OCI-LY3 (cell line): ENCODE data around the gene APOL1.
"Not testable (repeated sequence)": the region's sequence is repeated elsewhere in the genome, so short reads cannot be mapped to it uniquely, and the experiment has no call there.

ENCODE experiments used
- H2AFZ ChIP-seq: fragments of 200-600, 300-600 bp; shearing (Covaris generic); 2 replicates; pipeline ENCODE4 v1.6.0; 2014; ENCODE audit warnings: antibody characterized with exemption, low read depth, low read length
- H3K27ac ChIP-seq: fragments of 200-600, 300-600 bp; sonication (generic); 2 replicates; pipeline ENCODE4 v1.5.1; 2014; ENCODE audit warnings: mild to moderate bottlenecking, low read length, moderate library complexity, mixed read lengths
- H3K27me3 ChIP-seq: fragments of 200-600, 300-600 bp; sonication (generic); 2 replicates; pipeline ENCODE4 v1.6.1; 2014; ENCODE audit warnings: low read depth, low read length, mixed read lengths
- H3K36me3 ChIP-seq: fragments of 200-600, 300-600 bp; sonication (generic); replicated peaks from 2 replicates; pipeline ENCODE3; 2014; ENCODE audit warnings: low read depth, low read length, mixed read lengths
- H3K4me1 ChIP-seq: fragments of 300-600, 200-600 bp; sonication (generic); 2 replicates; pipeline ENCODE4 v1.6.1; 2014; ENCODE audit warnings: low read length, mixed read lengths
- H3K4me2 ChIP-seq: fragments of 200-600, 300-600 bp; sonication (generic); 2 replicates; pipeline ENCODE4 v1.6.1; 2014; ENCODE audit warnings: low read length, mixed read lengths
- H3K4me3 ChIP-seq: fragments of 300-600, 200-600 bp; sonication (generic); 2 replicates; pipeline ENCODE4 v1.5.1; 2014; ENCODE audit warnings: antibody characterized with exemption, mild to moderate bottlenecking, low read length, moderate library complexity
- H3K79me2 ChIP-seq: fragments of 300-600, 200-600 bp; shearing (Covaris generic); 2 replicates; pipeline ENCODE4 v1.6.1; 2014; ENCODE audit warnings: mild to moderate bottlenecking, low read length, mixed read lengths
- H3K9ac ChIP-seq: fragments of 300-600, 200-600 bp; shearing (Covaris generic); 2 replicates; pipeline ENCODE4 v1.6.0; 2014; ENCODE audit warnings: mild to moderate bottlenecking, low read length, moderate library complexity
- H3K9me3 ChIP-seq: fragments of 200-600, 300-600 bp; shearing (Covaris generic); 2 replicates; pipeline ENCODE4 v1.6.1; 2014; ENCODE audit warnings: low read length, mixed read lengths; ENCODE audit not compliant: insufficient read depth
- H4K20me1 ChIP-seq: fragments of 200-600, 300-600 bp; sonication (generic); 2 replicates; pipeline ENCODE4 v1.6.1; 2016; ENCODE audit warnings: low read length, mixed read lengths; ENCODE audit not compliant: insufficient read depth
- CTCF ChIP-seq: fragments of 200-600, 300-600 bp; sonication (generic); IDR thresholded peaks from 2 replicates; pipeline ENCODE4 v1.5.1; 2014; ENCODE audit warnings: antibody characterized with exemption, low read length, low read depth
- EZH2phosphoT487 ChIP-seq: fragments of 200-600 bp; shearing (Covaris generic); IDR thresholded peaks from 2 replicates; pipeline ENCODE4 v1.6.1; 2018; ENCODE audit warnings: antibody characterized with exemption, mixed run types, low read depth

Gene APOL1

GRCh38 chr22:36231051-36231450, 21.9 kb upstream of the APOL1 start:
- TF ChIP-seq CTCF = peak; percentile 35
- not testable (repeated sequence) for H3K9ac ChIP-seq, H3K4me3 ChIP-seq, H2AFZ ChIP-seq, H3K9me3 ChIP-seq, H3K27me3 ChIP-seq, H3K4me2 ChIP-seq
- Histone ChIP-seq H3K27ac (peak overlapping the region; percentile 94), H3K4me1 (peaks cover 49% of the 10 kb centered on the region), H3K79me2 (peaks cover 44% of the 10 kb centered on the region), H4K20me1 (peaks cover 33% of the 10 kb centered on the region), H3K36me3 (peaks cover 74% of the 10 kb centered on the region)

GRCh38 chr22:36232715-36233401, 20.1 kb upstream of the APOL1 start:
- H3K4me1 ChIP-seq = peaks cover 67% of the 10 kb centered on the region

GRCh38 chr22:36233796-36234195, 19.1 kb upstream of the APOL1 start:
- no peak overlapping the region for H2AFZ ChIP-seq
- peaks cover 71% of the 10 kb centered on the region for H3K79me2 ChIP-seq
- H3K9ac ChIP-seq = peak overlapping the region; percentile 66; the same call in 1 of the 2 replicates
- H3K9me3 ChIP-seq = no peaks in the 10 kb centered on the region
- peak overlapping the region; percentile 94 for H3K27ac ChIP-seq
- peaks cover 69% of the 10 kb centered on the region for H3K4me1 ChIP-seq
- H3K4me3 ChIP-seq = peak overlapping the region; percentile 88
- peaks cover 23% of the 10 kb centered on the region for H4K20me1 ChIP-seq
- peak overlapping the region; percentile 82 for H3K4me2 ChIP-seq
- no peak for TF ChIP-seq EZH2phosphoT487
- TF ChIP-seq CTCF = no peak
- H3K36me3 ChIP-seq = peaks cover 88% of the 10 kb centered on the region
- no peaks in the 10 kb centered on the region for H3K27me3 ChIP-seq

More at GRCh38 chr22:36232715-36233401, 20.1 kb upstream of the APOL1 start:
- H3K9me3 ChIP-seq = no peaks in the 10 kb centered on the region
- H3K36me3 ChIP-seq = peaks cover 85% of the 10 kb centered on the region
- H2AFZ ChIP-seq = no peak overlapping the region
- no peaks in the 10 kb centered on the region for H3K27me3 ChIP-seq
- peak overlapping the region; percentile 82 for H3K4me2 ChIP-seq
- peak overlapping the region; percentile 66 for H3K9ac ChIP-seq
- peaks cover 62% of the 10 kb centered on the region for H3K79me2 ChIP-seq
- TF ChIP-seq EZH2phosphoT487 (no peak), CTCF (no peak)
- peak overlapping the region; percentile 94 for H3K27ac ChIP-seq
- H4K20me1 ChIP-seq = peaks cover 28% of the 10 kb centered on the region
- H3K4me3 ChIP-seq = peak overlapping the region; percentile 88

- Histone ChIP-seq H3K4me3 (peak overlapping the region; percentile 88), H3K27me3 (no peaks in the 10 kb centered on the region), H2AFZ (no peak overlapping the region), H3K4me1 (peaks cover 69% of the 10 kb centered on the region), H3K79me2 (peaks cover 75% of the 10 kb centered on the region), H3K27ac (peak overlapping the region; percentile 94), H3K9ac (peak overlapping the region; percentile 66), H3K36me3 (peaks cover 89% of the 10 kb centered on the region), H4K20me1 (peaks cover 23% of the 10 kb centered on the region), H3K9me3 (no peaks in the 10 kb centered on the region), H3K4me2 (peak overlapping the region; percentile 82)
- TF ChIP-seq EZH2phosphoT487 = no peak
Observed at GRCh38 chr22:36234213-36234612, 18.7 kb upstream of the APOL1 start.
